ENCODE measurements around the gene TRIM62.

TRIM62 gene

GRCh38 chr1:33181921-33182341 is at the start of gene TRIM62:
Gene TRIM62, minus strand, starts transcription at chr1:33182043. Its CDS starts 611 bp downstream, at chr1:33181432.
- H3K4me1 Mint-ChIP-seq (ENCODE audit: low read depth): peaks cover 17% of the 10 kb centered on the region
- H3K36me3 Mint-ChIP-seq (ENCODE audit: low read depth): no peaks in the 10 kb centered on the region
- peak within 1 kb of the TSS; percentile 87 for H3K4me3 Mint-ChIP-seq
- H3K27me3 Mint-ChIP-seq (ENCODE audit: low read depth): peaks cover 28% of the 10 kb centered on the region
- H3K27ac Mint-ChIP-seq: peak within 1 kb of the TSS; percentile 92
- H3K9me3 Mint-ChIP-seq: no peaks in the 10 kb centered on the region
- peak; percentile 75 for DNase-seq (ENCODE audit: low spot score)

- H3K4me1 Mint-ChIP-seq (ENCODE audit: low read depth): peaks cover 12% of the 10 kb centered on the region
- H3K27ac Mint-ChIP-seq: peak overlapping the region; percentile 34
- no peaks in the 10 kb centered on the region for H3K36me3 Mint-ChIP-seq (ENCODE audit: low read depth)
Measured at GRCh38 chr1:33231166-33231565, 49.3 kb upstream of the TRIM62 start.

GRCh38 chr1:33228935-33229487 is 47.2 kb upstream of the TRIM62 start:
- Mint-ChIP-seq H3K4me1 (ENCODE audit: low read depth) (peaks cover 12% of the 10 kb centered on the region), H3K9me3 (peaks cover 11% of the 10 kb centered on the region), H3K4me3 (no peak overlapping the region), H3K36me3 (ENCODE audit: low read depth) (peaks cover 2% of the 10 kb centered on the region), H3K27ac (no peak overlapping the region), H3K27me3 (ENCODE audit: low read depth) (no peaks in the 10 kb centered on the region)
- DNase-seq (ENCODE audit: low spot score): no peak

More at GRCh38 chr1:33231166-33231565, 49.3 kb upstream of the TRIM62 start:
- DNase-seq (ENCODE audit: low spot score): no peak
- Mint-ChIP-seq H3K4me3 (no peak overlapping the region), H3K27me3 (ENCODE audit: low read depth) (no peaks in the 10 kb centered on the region), H3K9me3 (no peaks in the 10 kb centered on the region)

GRCh38 chr1:33225586-33225985 is 43.7 kb upstream of the TRIM62 start:
- no peak overlapping the region for H3K27ac Mint-ChIP-seq
- H3K27me3 Mint-ChIP-seq (ENCODE audit: low read depth): no peaks in the 10 kb centered on the region
- H3K4me1 Mint-ChIP-seq (ENCODE audit: low read depth): peaks cover 3% of the 10 kb centered on the region
- H3K36me3 Mint-ChIP-seq (ENCODE audit: low read depth): peaks cover 2% of the 10 kb centered on the region
- no peak overlapping the region for H3K4me3 Mint-ChIP-seq
- no peak for DNase-seq (ENCODE audit: low spot score)
- peaks cover 18% of the 10 kb centered on the region for H3K9me3 Mint-ChIP-seq

GRCh38 chr1:33224166-33224707 is 42.4 kb upstream of the TRIM62 start:
- Mint-ChIP-seq H3K27ac (no peak overlapping the region), H3K27me3 (ENCODE audit: low read depth) (no peaks in the 10 kb centered on the region), H3K9me3 (peaks cover 18% of the 10 kb centered on the region), H3K36me3 (ENCODE audit: low read depth) (peaks cover 2% of the 10 kb centered on the region), H3K4me1 (ENCODE audit: low read depth) (peaks cover 2% of the 10 kb centered on the region), H3K4me3 (no peak overlapping the region)
- DNase-seq (ENCODE audit: low spot score): no peak

- no peak overlapping the region for H3K27ac Mint-ChIP-seq
- H3K36me3 Mint-ChIP-seq (ENCODE audit: low read depth): peaks cover 2% of the 10 kb centered on the region
- DNase-seq (ENCODE audit: low spot score): no peak
- H3K4me1 Mint-ChIP-seq (ENCODE audit: low read depth): peaks cover 2% of the 10 kb centered on the region
- no peaks in the 10 kb centered on the region for H3K27me3 Mint-ChIP-seq (ENCODE audit: low read depth)
- H3K4me3 Mint-ChIP-seq: no peak overlapping the region
- peaks cover 18% of the 10 kb centered on the region for H3K9me3 Mint-ChIP-seq
Measured at GRCh38 chr1:33222381-33222780, 40.5 kb upstream of the TRIM62 start.

- Mint-ChIP-seq H3K36me3 (ENCODE audit: low read depth) (peaks cover 2% of the 10 kb centered on the region), H3K9me3 (peaks cover 18% of the 10 kb centered on the region), H3K27ac (no peak overlapping the region), H3K4me1 (ENCODE audit: low read depth) (peaks cover 2% of the 10 kb centered on the region), H3K4me3 (no peak overlapping the region), H3K27me3 (ENCODE audit: low read depth) (no peaks in the 10 kb centered on the region)
- no peak for DNase-seq (ENCODE audit: low spot score)
Measured at GRCh38 chr1:33221385-33221758, 39.5 kb upstream of the TRIM62 start.

GRCh38 chr1:33220676-33221384 is 39.0 kb upstream of the TRIM62 start:
- Mint-ChIP-seq H3K36me3 (ENCODE audit: low read depth) (peaks cover 2% of the 10 kb centered on the region), H3K9me3 (peaks cover 18% of the 10 kb centered on the region), H3K4me1 (ENCODE audit: low read depth) (peaks cover 2% of the 10 kb centered on the region), H3K27me3 (ENCODE audit: low read depth) (no peaks in the 10 kb centered on the region), H3K27ac (no peak overlapping the region), H3K4me3 (no peak overlapping the region)
- DNase-seq (ENCODE audit: low spot score): no peak

- Mint-ChIP-seq H3K4me1 (ENCODE audit: low read depth) (no peaks in the 10 kb centered on the region), H3K4me3 (no peak overlapping the region), H3K9me3 (peaks cover 18% of the 10 kb centered on the region), H3K27ac (no peak overlapping the region), H3K36me3 (ENCODE audit: low read depth) (peaks cover 2% of the 10 kb centered on the region), H3K27me3 (ENCODE audit: low read depth) (no peaks in the 10 kb centered on the region)
- DNase-seq (ENCODE audit: low spot score): no peak
Measured at GRCh38 chr1:33219886-33220661, 38.2 kb upstream of the TRIM62 start.

- Mint-ChIP-seq H3K27me3 (ENCODE audit: low read depth) (peaks cover 35% of the 10 kb centered on the region), H3K4me3 (no peak overlapping the region), H3K4me1 (ENCODE audit: low read depth) (peaks cover 2% of the 10 kb centered on the region), H3K27ac (no peak overlapping the region), H3K36me3 (ENCODE audit: low read depth) (no peaks in the 10 kb centered on the region), H3K9me3 (peaks cover 4% of the 10 kb centered on the region)
- no peak for DNase-seq (ENCODE audit: low spot score)
Measured at GRCh38 chr1:33211972-33212371, 30.1 kb upstream of the TRIM62 start.

- H3K27ac Mint-ChIP-seq: no peak overlapping the region
- no peaks in the 10 kb centered on the region for H3K36me3 Mint-ChIP-seq (ENCODE audit: low read depth)
- H3K27me3 Mint-ChIP-seq (ENCODE audit: low read depth): peaks cover 48% of the 10 kb centered on the region
- H3K9me3 Mint-ChIP-seq: no peaks in the 10 kb centered on the region
- no peak overlapping the region for H3K4me3 Mint-ChIP-seq
- DNase-seq (ENCODE audit: low spot score): no peak
- peaks cover 2% of the 10 kb centered on the region for H3K4me1 Mint-ChIP-seq (ENCODE audit: low read depth)
Measured at GRCh38 chr1:33206340-33206739, 24.5 kb upstream of the TRIM62 start.

- no peak overlapping the region for H3K27ac Mint-ChIP-seq
- H3K9me3 Mint-ChIP-seq: no peaks in the 10 kb centered on the region
- H3K36me3 Mint-ChIP-seq (ENCODE audit: low read depth): no peaks in the 10 kb centered on the region
- H3K4me3 Mint-ChIP-seq: no peak overlapping the region
- DNase-seq (ENCODE audit: low spot score): no peak
- H3K4me1 Mint-ChIP-seq (ENCODE audit: low read depth): peaks cover 4% of the 10 kb centered on the region
- peaks cover 35% of the 10 kb centered on the region for H3K27me3 Mint-ChIP-seq (ENCODE audit: low read depth)
Measured at GRCh38 chr1:33195556-33195955, 13.7 kb upstream of the TRIM62 start.

GRCh38 chr1:33191731-33192275 is 10.0 kb upstream of the TRIM62 start:
- Mint-ChIP-seq H3K9me3 (no peaks in the 10 kb centered on the region), H3K36me3 (ENCODE audit: low read depth) (no peaks in the 10 kb centered on the region), H3K27me3 (ENCODE audit: low read depth) (peaks cover 13% of the 10 kb centered on the region), H3K4me1 (ENCODE audit: low read depth) (peaks cover 6% of the 10 kb centered on the region), H3K27ac (no peak overlapping the region), H3K4me3 (no peak overlapping the region)
- no peak for DNase-seq (ENCODE audit: low spot score)

GRCh38 chr1:33190701-33191100 is 8.9 kb upstream of the TRIM62 start:
- no peaks in the 10 kb centered on the region for H3K9me3 Mint-ChIP-seq
- no peak overlapping the region for H3K27ac Mint-ChIP-seq
- no peak for DNase-seq (ENCODE audit: low spot score)
- peaks cover 6% of the 10 kb centered on the region for H3K4me1 Mint-ChIP-seq (ENCODE audit: low read depth)
- no peak overlapping the region for H3K4me3 Mint-ChIP-seq
- H3K27me3 Mint-ChIP-seq (ENCODE audit: low read depth): peaks cover 16% of the 10 kb centered on the region
- no peaks in the 10 kb centered on the region for H3K36me3 Mint-ChIP-seq (ENCODE audit: low read depth)

All from T-helper 2 cell treated with Interferon-gamma antibody and Interleukin-4, amounts not matched to agents 5 μg/mL and 100 μg/mL, for 36 hours (primary cell).